H9 (cell line): Measurements from ENCODE around the gene CRMP1. TPM values are rescaled to one million over a fixed set of nuclear protein-coding genes. Genes with fewer than 3 reads are reported as not detected.

Source experiments
- DNase-seq: peaks from one replicate; pipeline ENCODE4 v3.0.0-alpha.2; 2017
- H2AFZ ChIP-seq: one replicate; pipeline ENCODE4 v1.6.1; 2013; ENCODE audit warnings: mild to moderate bottlenecking, low read length, control low read depth, moderate library complexity
- H2AK5ac ChIP-seq: 2 replicates; pipeline ENCODE4 v1.6.1; 2013; ENCODE audit warnings: low read length, control low read depth, mixed read lengths; ENCODE audit not compliant: insufficient read length
- H2BK120ac ChIP-seq: one replicate; pipeline ENCODE4 v1.6.1; 2013; ENCODE audit warnings: low read depth, mild to moderate bottlenecking, low read length, control low read depth, inconsistent platforms; ENCODE audit not compliant: poor library complexity, severe bottlenecking
- H2BK12ac ChIP-seq: 2 replicates; pipeline ENCODE4 v1.6.1; 2013; ENCODE audit warnings: low read length, control low read depth, mixed read lengths, low read depth; ENCODE audit not compliant: insufficient read length
- H2BK15ac ChIP-seq: 2 replicates; pipeline ENCODE4 v1.6.1; 2013; ENCODE audit warnings: low read depth, low read length, control low read depth
- H2BK20ac ChIP-seq: one replicate; pipeline ENCODE4 v1.6.1; 2013; ENCODE audit warnings: low read depth, mild to moderate bottlenecking, low read length, control low read depth, inconsistent platforms; ENCODE audit not compliant: poor library complexity, severe bottlenecking
- H2BK5ac ChIP-seq: 2 replicates; pipeline ENCODE4 v1.6.1; 2013; ENCODE audit warnings: low read length, control low read depth, mixed read lengths; ENCODE audit not compliant: insufficient read length
- H3K14ac ChIP-seq: 2 replicates; pipeline ENCODE4 v1.6.1; 2013; ENCODE audit warnings: low read length, control low read depth; ENCODE audit not compliant: insufficient read depth
- H3K18ac ChIP-seq: 2 replicates; pipeline ENCODE4 v1.6.1; 2013; ENCODE audit warnings: low read depth, mild to moderate bottlenecking, mixed read lengths, low read length, control low read depth; ENCODE audit not compliant: insufficient read length
- H3K23ac ChIP-seq: 2 replicates; pipeline ENCODE4 v1.6.1; 2013; ENCODE audit warnings: low read length, control low read depth, mixed read lengths, low read depth; ENCODE audit not compliant: insufficient read length
- H3K23me2 ChIP-seq: 2 replicates; pipeline ENCODE4 v1.6.1; 2013; ENCODE audit warnings: low read depth, mild to moderate bottlenecking, mixed read lengths, low read length, control low read depth; ENCODE audit not compliant: insufficient read length, poor library complexity, severe bottlenecking
- H3K27ac ChIP-seq: 2 replicates; pipeline ENCODE4 v1.5.1; 2013; ENCODE audit warnings: low read length, control low read depth, mixed read lengths, low read depth; ENCODE audit not compliant: insufficient read length
- H3K27me3 ChIP-seq: 2 replicates; pipeline ENCODE4 v1.6.1; 2013; ENCODE audit warnings: low read length, control low read depth, inconsistent platforms; ENCODE audit not compliant: insufficient read depth
- H3K4ac ChIP-seq: 2 replicates; pipeline ENCODE4 v1.6.1; 2013; ENCODE audit warnings: low read depth, mild to moderate bottlenecking, control low read depth, inconsistent platforms, low read length, moderate library complexity
- H3K4me1 ChIP-seq: 2 replicates; pipeline ENCODE4 v1.6.1; 2013; ENCODE audit warnings: low read length, control low read depth, inconsistent platforms; ENCODE audit not compliant: insufficient read depth
- H3K4me2 ChIP-seq: 2 replicates; pipeline ENCODE4 v1.6.1; 2013; ENCODE audit warnings: low read length, control low read depth, mixed read lengths; ENCODE audit not compliant: insufficient read length, insufficient read depth
- H3K56ac ChIP-seq: 2 replicates; pipeline ENCODE4 v1.6.1; 2013; ENCODE audit warnings: low read depth, mild to moderate bottlenecking, mixed read lengths, low read length, control low read depth; ENCODE audit not compliant: insufficient read length
- H3K79me1 ChIP-seq: 2 replicates; pipeline ENCODE4 v1.6.1; 2013; ENCODE audit warnings: low read depth, mild to moderate bottlenecking, moderate library complexity, low read length, control low read depth, inconsistent platforms; ENCODE audit not compliant: insufficient read depth, poor library complexity, severe bottlenecking
- H3K79me2 ChIP-seq: 2 replicates; pipeline ENCODE4 v1.6.1; 2013; ENCODE audit warnings: low read length, control low read depth, inconsistent platforms; ENCODE audit not compliant: insufficient read depth
- H3K9ac ChIP-seq: 2 replicates; pipeline ENCODE4 v1.6.1; 2013; ENCODE audit warnings: low read length, control low read depth, mixed read lengths; ENCODE audit not compliant: insufficient read length; ENCODE audit errors: extremely low read depth
- H3K9me3 ChIP-seq: one replicate; pipeline ENCODE4 v1.6.1; 2013; ENCODE audit warnings: low read depth, low read length, inconsistent platforms; ENCODE audit not compliant: control insufficient read depth
- H3T11ph ChIP-seq: one replicate; pipeline ENCODE4 v1.6.1; 2013; ENCODE audit warnings: mild to moderate bottlenecking, low read length, control low read depth, inconsistent platforms
- H4K20me1 ChIP-seq: one replicate; pipeline ENCODE4 v1.6.1; 2013; ENCODE audit not compliant: control insufficient read depth, insufficient read length, insufficient read depth
- H4K5ac ChIP-seq: 2 replicates; pipeline ENCODE4 v1.6.1; 2013; ENCODE audit warnings: low read depth, mild to moderate bottlenecking, mixed read lengths, low read length, control low read depth; ENCODE audit not compliant: insufficient read length
- H4K8ac ChIP-seq: replicated peaks from 2 replicates; pipeline ENCODE4 v1.6.1; 2013; ENCODE audit warnings: low read length, control low read depth, mixed read lengths, low read depth; ENCODE audit not compliant: insufficient read length
- H4K91ac ChIP-seq: 2 replicates; pipeline ENCODE4 v1.6.1; 2013; ENCODE audit warnings: low read depth, mild to moderate bottlenecking, moderate library complexity, mixed read lengths, low read length, control low read depth; ENCODE audit not compliant: insufficient read length
- H3K27ac Mint-ChIP-seq, 3 experiments: 2 replicates in 2 of 3; 3 replicates in 1 of 3; pipeline ENCODE4 v1.8.0; 2020 to 2021; ENCODE audit warnings: mixed read lengths in 3 of 3, mild to moderate bottlenecking in 1 of 3, moderate library complexity in 1 of 3
- H3K27me3 Mint-ChIP-seq: 2 replicates; pipeline ENCODE4 v1.8.0; 2021; ENCODE audit warnings: low read depth, mild to moderate bottlenecking, moderate library complexity, mixed read lengths
- H3K36me3 Mint-ChIP-seq, 3 experiments: 2 replicates in 2 of 3; 3 replicates in 1 of 3; pipeline ENCODE4 v1.8.0; 2020 to 2021; ENCODE audit warnings: low read depth in 3 of 3, mixed read lengths in 3 of 3; ENCODE audit not compliant: insufficient read depth in 1 of 3
- H3K4me1 Mint-ChIP-seq, 2 experiments: 2 replicates each; pipeline ENCODE4 v1.8.0; 2020; ENCODE audit warnings: mixed read lengths in 2 of 2
- H3K4me3 Mint-ChIP-seq, 2 experiments: 2 replicates in 1 of 2; 3 replicates in 1 of 2; pipeline ENCODE4 v1.8.0; 2020 to 2021; ENCODE audit warnings: mild to moderate bottlenecking in 2 of 2, mixed read lengths in 2 of 2, moderate library complexity in 1 of 2
- H3K9me3 Mint-ChIP-seq, 2 experiments: 2 replicates in 1 of 2; 3 replicates in 1 of 2; pipeline ENCODE4 v1.8.0; 2020; ENCODE audit warnings: mild to moderate bottlenecking in 2 of 2, mixed read lengths in 2 of 2, moderate library complexity in 1 of 2
- WGBS: extraction: QIAGEN DNeasy Blood & Tissue Kit; methylation state at CpG from one replicate; pipeline ENCODE4 v1.1.7; 2013; ENCODE audit warnings: missing lambda C conversion rate, low lambda C conversion rate, mixed read lengths; ENCODE audit not compliant: insufficient read length; ENCODE audit errors: extremely low coverage; 5-methylcytosine and 5-hydroxymethylcytosine counted together
- total RNA-seq: library from RNA; stranded (reverse); gene quantifications from 2 replicates; pipeline ENCODE4 v1.2.1, GENCODE V29; 2021
- TF ChIP-seq, protein P1 (sequence below): fragments of 200-600 bp; sonication (generic); conservative IDR thresholded peaks from 3 replicates; pipeline ENCODE4 v1.8.0; 2021; ENCODE audit warnings: antibody characterized with exemption, mild to moderate bottlenecking

Gene CRMP1
- total RNA-seq, 1 experiment from 2014 or later: 71.6 TPM

DNA sequence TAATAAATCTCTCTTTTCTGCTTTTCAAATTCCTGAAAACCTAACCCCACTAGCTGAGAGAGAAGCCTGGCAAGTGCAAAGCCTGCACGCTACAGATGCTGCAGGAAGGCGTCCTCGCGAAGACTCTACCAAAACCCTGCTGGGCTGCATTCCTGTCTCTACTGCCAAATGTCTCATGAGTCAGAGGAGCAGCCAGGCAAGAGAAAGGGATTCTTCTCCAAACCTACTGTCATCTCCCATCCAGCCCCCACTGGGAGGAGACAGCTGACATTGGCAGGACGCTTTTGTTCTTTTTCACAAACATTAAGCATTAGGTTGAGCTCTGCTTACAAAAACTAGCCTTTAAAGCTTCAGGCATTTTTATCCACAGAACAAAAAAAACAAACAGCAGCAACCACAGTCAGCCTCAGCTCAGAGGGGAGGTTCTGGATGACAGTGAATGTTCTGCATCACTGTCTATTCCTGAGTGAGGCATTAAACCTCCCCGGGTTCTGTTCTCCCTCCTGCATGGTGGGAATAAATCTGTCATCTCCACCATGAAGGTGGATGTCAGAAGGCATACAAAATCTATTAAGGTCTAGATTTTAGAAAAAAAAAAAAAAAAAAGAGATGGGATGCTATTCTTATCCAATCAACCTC lies 18.0 kb downstream of the CRMP1 start:
- Histone ChIP-seq H3K79me1 (peaks cover 24% of the 10 kb centered on the region), H3T11ph (no peak overlapping the region), H3K79me2 (peaks cover 23% of the 10 kb centered on the region; the same call in 1 of the 2 replicates), H3K4ac (no peak overlapping the region), H3K23ac (no peak overlapping the region), H2BK5ac (no peak overlapping the region), H4K20me1 (no peaks in the 10 kb centered on the region), H3K27ac (no peak overlapping the region), H3K9ac (no peak overlapping the region), H2AK5ac (no peak overlapping the region), H4K5ac (no peak overlapping the region), H4K91ac (no peak overlapping the region), H4K8ac (no peak overlapping the region), H3K4me2 (no peak overlapping the region), H3K23me2 (no peaks in the 10 kb centered on the region), H2BK120ac (no peak overlapping the region), H3K18ac (no peak overlapping the region), H3K9me3 (no peaks in the 10 kb centered on the region), H2BK15ac (no peak overlapping the region), H3K27me3 (no peaks in the 10 kb centered on the region), H3K14ac (no peak overlapping the region), H2BK20ac (no peak overlapping the region), H2BK12ac (no peak overlapping the region), H3K56ac (no peak overlapping the region), H2AFZ (no peak overlapping the region), H3K4me1 (peaks cover 6% of the 10 kb centered on the region; the same call in 1 of the 2 replicates)
- Mint-ChIP-seq H3K9me3 (peaks cover 3% of the 10 kb centered on the region in 2 experiments; a peak in 2 of 5 replicates), H3K4me3 (no peak overlapping the region; a peak in 1 of 5 replicates), H3K4me1 (peaks cover 21 to 33% of the 10 kb centered on the region in 2 experiments), H3K27me3 (peaks cover 4% of the 10 kb centered on the region; the same call in 1 of the 2 replicates), H3K27ac (no peak overlapping the region), H3K36me3 (peaks cover 17 to 19% (median 19%) of the 10 kb centered on the region in 3 experiments)
- no CpG with 5 or more reads among the region's 6 CpGs for WGBS
- TF ChIP-seq, protein P1, sequence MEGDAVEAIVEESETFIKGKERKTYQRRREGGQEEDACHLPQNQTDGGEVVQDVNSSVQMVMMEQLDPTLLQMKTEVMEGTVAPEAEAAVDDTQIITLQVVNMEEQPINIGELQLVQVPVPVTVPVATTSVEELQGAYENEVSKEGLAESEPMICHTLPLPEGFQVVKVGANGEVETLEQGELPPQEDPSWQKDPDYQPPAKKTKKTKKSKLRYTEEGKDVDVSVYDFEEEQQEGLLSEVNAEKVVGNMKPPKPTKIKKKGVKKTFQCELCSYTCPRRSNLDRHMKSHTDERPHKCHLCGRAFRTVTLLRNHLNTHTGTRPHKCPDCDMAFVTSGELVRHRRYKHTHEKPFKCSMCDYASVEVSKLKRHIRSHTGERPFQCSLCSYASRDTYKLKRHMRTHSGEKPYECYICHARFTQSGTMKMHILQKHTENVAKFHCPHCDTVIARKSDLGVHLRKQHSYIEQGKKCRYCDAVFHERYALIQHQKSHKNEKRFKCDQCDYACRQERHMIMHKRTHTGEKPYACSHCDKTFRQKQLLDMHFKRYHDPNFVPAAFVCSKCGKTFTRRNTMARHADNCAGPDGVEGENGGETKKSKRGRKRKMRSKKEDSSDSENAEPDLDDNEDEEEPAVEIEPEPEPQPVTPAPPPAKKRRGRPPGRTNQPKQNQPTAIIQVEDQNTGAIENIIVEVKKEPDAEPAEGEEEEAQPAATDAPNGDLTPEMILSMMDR: no peak
- DNase-seq: peak; percentile 71
